ENCODE results near the gene IBA57.

- TF ChIP-seq CTCF (IDR thresholded peaks at IDR 0.05) (no peak), POLR2A (IDR thresholded peaks at IDR 0.05) (no peak)
These were observed 16.0 kb upstream of the IBA57 start, which contains the start of gene GJC2 for GRCh38 chr1:228149406-228150119.
